Endothelial cell of umbilical vein (primary cell): ENCODE results near the gene MVB12B. TPM values are rescaled to one million over a fixed set of nuclear protein-coding genes. Genes with fewer than 3 reads are reported as not detected.

Experiments used
- BruUV-seq: library from RNA; stranded (reverse); fragments of 400-500 nt; replicated peaks from 2 replicates; lab custom pipeline; 2021; lab: Mats Ljungman, UMichigan
- CTCF ChIA-PET: fragments of 300-600, 350-600 bp; sonication (Branson Sonifier 250); formaldehyde crosslinking; loops from one replicate; lab custom pipeline; 2021; ENCODE audit warnings: antibody characterized with exemption, inconsistent platforms; lab: Charles Lee
- POLR2A ChIA-PET: fragments of 300-600, 350-600 bp; sonication (Branson Sonifier 250); formaldehyde crosslinking; loops from one replicate; lab custom pipeline; 2021; ENCODE audit warnings: antibody characterized with exemption, inconsistent platforms; lab: Charles Lee
- DNase-seq: peaks from one replicate; pipeline ENCODE4 v3.0.0-alpha.2; 2011; ENCODE audit warnings: low read depth, low spot score
- FAIRE-seq: peaks from 2 replicates; lab custom pipeline; 2011; peaks lifted over from hg19 to GRCh38; lab: Jason Lieb, UNC
- H2AFZ ChIP-seq: 2 replicates; pipeline ENCODE4 v1.6.0; 2012; ENCODE audit warnings: low read depth, low read length, control low read depth, inconsistent platforms
- H3K27ac ChIP-seq: 2 replicates; pipeline ENCODE4 v1.5.1; 2011; ENCODE audit warnings: low read depth, mild to moderate bottlenecking, control low read depth, low read length, moderate library complexity; ENCODE audit not compliant: insufficient read depth
- H3K27me3 ChIP-seq, 2 experiments: 2 replicates each; pipeline versions ENCODE4 v1.6.0 to v1.6.1; 2011; ENCODE audit warnings: low read length in 2 of 2, mixed read lengths in 1 of 2; ENCODE audit not compliant: control insufficient read depth in 2 of 2, insufficient read depth in 2 of 2
- H3K36me3 ChIP-seq, 2 experiments: 2 replicates in 1 of 2; 3 replicates in 1 of 2; pipeline ENCODE4 v1.5.1; 2011; ENCODE audit warnings: low read length in 2 of 2, mild to moderate bottlenecking in 1 of 2, moderate library complexity in 1 of 2; ENCODE audit not compliant: control insufficient read depth in 2 of 2, insufficient read depth in 2 of 2; ENCODE audit errors: extremely low read depth in 1 of 2
- H3K4me1 ChIP-seq: 3 replicates; pipeline ENCODE4 v1.5.1; 2011; ENCODE audit warnings: mild to moderate bottlenecking, low read length; ENCODE audit not compliant: control insufficient read depth, insufficient read depth; ENCODE audit errors: extremely low read depth
- H3K4me2 ChIP-seq: 2 replicates; pipeline ENCODE4 v1.6.1; 2011; ENCODE audit warnings: low read length, control low read depth, mixed read lengths; ENCODE audit not compliant: insufficient read depth
- H3K4me3 ChIP-seq, 3 experiments: fragments of 200-600 bp in 1 of 3; sonication (generic), shearing (Covaris generic) in 1 of 3; replicated peaks in 1 of 3; 2 replicates each; pipeline ENCODE4 v1.5.1; 2011 to 2016; ENCODE audit warnings: control low read depth in 3 of 3, low read length in 3 of 3, mild to moderate bottlenecking in 2 of 3, inconsistent platforms in 1 of 3, low read depth in 1 of 3, moderate library complexity in 1 of 3; ENCODE audit not compliant: insufficient read depth in 1 of 3
- H3K79me2 ChIP-seq: 2 replicates; pipeline ENCODE4 v1.6.0; 2012; ENCODE audit warnings: low read length, inconsistent platforms; ENCODE audit not compliant: control insufficient read depth, insufficient read depth
- H3K9ac ChIP-seq: replicated peaks from 2 replicates; pipeline ENCODE3; 2011; ENCODE audit warnings: low read length, control low read depth; ENCODE audit not compliant: insufficient read depth; ENCODE audit errors: extremely low read depth
- H3K9me1 ChIP-seq: replicated peaks from 3 replicates; pipeline ENCODE4 v1.6.0; 2011; ENCODE audit warnings: mild to moderate bottlenecking, low read length; ENCODE audit not compliant: control insufficient read depth, insufficient read depth; ENCODE audit errors: extremely low read depth
- H3K9me3 ChIP-seq: replicated peaks from 2 replicates; pipeline ENCODE4 v1.5.1; 2012; ENCODE audit warnings: low read length, inconsistent platforms; ENCODE audit not compliant: control insufficient read depth, insufficient read depth
- H4K20me1 ChIP-seq: replicated peaks from 2 replicates; pipeline ENCODE3; 2011; ENCODE audit warnings: mild to moderate bottlenecking, low read length; ENCODE audit not compliant: control insufficient read depth, insufficient read depth; ENCODE audit errors: extremely low read depth
- FOS ChIP-seq: IDR thresholded peaks from 2 replicates; pipeline ENCODE4 v1.6.1; 2011; ENCODE audit warnings: mild to moderate bottlenecking, low read length, moderate library complexity, borderline replicate concordance; ENCODE audit not compliant: insufficient read depth
- POLR2AphosphoS5 ChIP-seq: IDR thresholded peaks from 2 replicates; pipeline ENCODE4 v1.6.1; 2012; ENCODE audit warnings: low read depth, mild to moderate bottlenecking, control low read depth, low read length, moderate library complexity; ENCODE audit not compliant: insufficient read depth
- dilution Hi-C: fragments of 300-500 bp; cut with MboI; formaldehyde crosslinking; loops from one replicate; pipeline ENCODE4 v1.15.0; 2019; ENCODE audit warnings: low sequenced_read_pairs; ENCODE audit not compliant: extremely low pct_ligation_motif_present
- intact Hi-C: fragments of 100-400 bp; cut with micrococcal nuclease; formaldehyde crosslinking; loops from one replicate; pipeline ENCODE4 v1.10.0; 2022
- polyA plus RNA-seq, 4 experiments: library from polyadenylated mRNA; depleted of rRNA in 3 of 4; stranded (reverse) in 3 of 4; unstranded in 1 of 4; fragments of >200 nt; gene quantifications; 2 replicates each; pipeline versions ENCODE4 v1.2.1 to v1.2.3, GENCODE V29; 2011 to 2012; ENCODE audit warnings: missing spikeins in 1 of 4
- total RNA-seq: library from RNA; stranded (reverse); gene quantifications from 2 replicates; pipeline ENCODE4 v1.2.3, GENCODE V29; 2021
- TF ChIP-seq, protein P1 (sequence below): IDR thresholded peaks from 2 replicates; pipeline ENCODE4 v1.6.1; 2011; ENCODE audit not compliant: insufficient read depth, insufficient read length
- TF ChIP-seq, protein P2 (sequence below), 2 donors: IDR thresholded peaks; 1 replicate in 1 of 2; 2 replicates in 1 of 2; pipeline ENCODE4 v1.5.1; 2011; ENCODE audit warnings: low read length in 2 of 2, mild to moderate bottlenecking in 2 of 2, moderate library complexity in 2 of 2, control low read depth in 1 of 2, inconsistent platforms in 1 of 2, low read depth in 1 of 2; ENCODE audit not compliant: insufficient read depth in 1 of 2; ENCODE audit errors: extremely low read depth in 1 of 2

MVB12B gene
- total and polyA plus RNA-seq, 2 donors (not counting 3 experiments of a cell fraction or from before 2014, with no cell fraction given), result 6.6 to 17.3 TPM

DNA sequence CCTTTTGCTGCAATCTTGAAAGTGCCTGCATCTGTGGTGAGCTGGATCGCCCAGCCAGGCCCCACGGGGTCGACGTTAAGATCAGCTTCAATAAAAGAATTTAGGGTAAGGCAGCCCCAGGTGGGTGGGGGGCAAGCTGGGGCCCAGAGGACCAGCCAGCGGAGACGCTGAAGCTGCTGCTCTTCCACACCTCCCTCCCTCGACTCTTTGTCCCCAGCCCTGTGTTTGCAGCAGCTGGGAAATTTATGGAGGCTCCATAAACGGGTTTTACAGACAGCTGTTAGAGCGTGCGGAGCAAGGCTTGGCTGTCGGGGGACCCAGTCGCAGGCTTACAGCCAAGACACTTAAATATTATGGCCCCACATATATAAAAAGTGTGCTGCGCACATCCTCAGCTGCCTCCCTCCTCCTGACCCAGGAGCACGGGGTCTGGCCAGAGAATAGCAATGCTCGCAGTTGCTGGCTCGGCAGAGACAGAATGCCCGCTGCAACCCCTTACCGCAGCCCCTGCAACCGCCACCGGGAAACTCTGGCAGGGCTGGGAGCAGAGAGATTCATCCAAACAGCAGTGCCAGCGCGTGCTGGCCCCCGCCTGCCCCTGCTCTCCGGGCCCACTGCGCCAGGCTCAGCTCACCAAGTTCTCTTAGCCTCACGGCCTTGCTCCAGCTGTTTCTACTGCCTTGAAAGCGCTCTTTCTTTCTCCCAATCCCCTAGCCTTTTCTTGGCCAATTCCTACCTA, 28.4 kb upstream of the MVB12B start:
- DNase-seq (no peak), FAIRE-seq (no peak)
- Histone ChIP-seq H2AFZ (no peak overlapping the region), H3K36me3 (no peaks in the 10 kb centered on the region), H3K4me3 (no peak overlapping the region), H3K9ac (no peak overlapping the region), H3K9me1 (no peaks in the 10 kb centered on the region), H3K27me3 (peaks cover 0 to 4% of the 10 kb centered on the region in 2 experiments), H3K79me2 (no peaks in the 10 kb centered on the region), H3K4me2 (no peak overlapping the region), H4K20me1 (no peaks in the 10 kb centered on the region), H3K4me1 (no peaks in the 10 kb centered on the region), H3K9me3 (no peaks in the 10 kb centered on the region), H3K27ac (no peak overlapping the region)
- TF ChIP-seq POLR2AphosphoS5 (no peak), FOS (no peak)
- TF ChIP-seq, protein P1, sequence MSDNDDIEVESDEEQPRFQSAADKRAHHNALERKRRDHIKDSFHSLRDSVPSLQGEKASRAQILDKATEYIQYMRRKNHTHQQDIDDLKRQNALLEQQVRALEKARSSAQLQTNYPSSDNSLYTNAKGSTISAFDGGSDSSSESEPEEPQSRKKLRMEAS, result no peak
- TF ChIP-seq, protein P2, sequence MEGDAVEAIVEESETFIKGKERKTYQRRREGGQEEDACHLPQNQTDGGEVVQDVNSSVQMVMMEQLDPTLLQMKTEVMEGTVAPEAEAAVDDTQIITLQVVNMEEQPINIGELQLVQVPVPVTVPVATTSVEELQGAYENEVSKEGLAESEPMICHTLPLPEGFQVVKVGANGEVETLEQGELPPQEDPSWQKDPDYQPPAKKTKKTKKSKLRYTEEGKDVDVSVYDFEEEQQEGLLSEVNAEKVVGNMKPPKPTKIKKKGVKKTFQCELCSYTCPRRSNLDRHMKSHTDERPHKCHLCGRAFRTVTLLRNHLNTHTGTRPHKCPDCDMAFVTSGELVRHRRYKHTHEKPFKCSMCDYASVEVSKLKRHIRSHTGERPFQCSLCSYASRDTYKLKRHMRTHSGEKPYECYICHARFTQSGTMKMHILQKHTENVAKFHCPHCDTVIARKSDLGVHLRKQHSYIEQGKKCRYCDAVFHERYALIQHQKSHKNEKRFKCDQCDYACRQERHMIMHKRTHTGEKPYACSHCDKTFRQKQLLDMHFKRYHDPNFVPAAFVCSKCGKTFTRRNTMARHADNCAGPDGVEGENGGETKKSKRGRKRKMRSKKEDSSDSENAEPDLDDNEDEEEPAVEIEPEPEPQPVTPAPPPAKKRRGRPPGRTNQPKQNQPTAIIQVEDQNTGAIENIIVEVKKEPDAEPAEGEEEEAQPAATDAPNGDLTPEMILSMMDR (IDR thresholded peaks at IDR 0.05; ENCODE audit: extremely low read depth in 1 of 2, insufficient read depth in 1 of 2, low read depth in 1 of 2, low read length in 2 of 2), result no peak
- BruUV-seq, result no TSS peak
- intact Hi-C loops (no loop called here), dilution Hi-C loops (no loop called here)
- ChIA-PET CTCF (interaction anchor here (1.5 to 4.9 kb wide), 3 partner anchors 100 to 891 kb away, joined by 6 to 45 read pairs (median 15); no protein-coding TSS in a partner anchor), POLR2A (no interaction called here)
